IPS-NIHi7 (cell line): Measurements from ENCODE around the gene IGSF9B.
"Not testable (repeated sequence)": the region's sequence is repeated elsewhere in the genome, so short reads cannot be mapped to it uniquely, and the experiment has no call there.

Experiments
- DNase-seq: peaks from one replicate; pipeline ENCODE4 v3.0.0; 2012; ENCODE audit warnings: mixed read lengths; ENCODE audit errors: extremely low spot score

The IGSF9B gene

DNA sequence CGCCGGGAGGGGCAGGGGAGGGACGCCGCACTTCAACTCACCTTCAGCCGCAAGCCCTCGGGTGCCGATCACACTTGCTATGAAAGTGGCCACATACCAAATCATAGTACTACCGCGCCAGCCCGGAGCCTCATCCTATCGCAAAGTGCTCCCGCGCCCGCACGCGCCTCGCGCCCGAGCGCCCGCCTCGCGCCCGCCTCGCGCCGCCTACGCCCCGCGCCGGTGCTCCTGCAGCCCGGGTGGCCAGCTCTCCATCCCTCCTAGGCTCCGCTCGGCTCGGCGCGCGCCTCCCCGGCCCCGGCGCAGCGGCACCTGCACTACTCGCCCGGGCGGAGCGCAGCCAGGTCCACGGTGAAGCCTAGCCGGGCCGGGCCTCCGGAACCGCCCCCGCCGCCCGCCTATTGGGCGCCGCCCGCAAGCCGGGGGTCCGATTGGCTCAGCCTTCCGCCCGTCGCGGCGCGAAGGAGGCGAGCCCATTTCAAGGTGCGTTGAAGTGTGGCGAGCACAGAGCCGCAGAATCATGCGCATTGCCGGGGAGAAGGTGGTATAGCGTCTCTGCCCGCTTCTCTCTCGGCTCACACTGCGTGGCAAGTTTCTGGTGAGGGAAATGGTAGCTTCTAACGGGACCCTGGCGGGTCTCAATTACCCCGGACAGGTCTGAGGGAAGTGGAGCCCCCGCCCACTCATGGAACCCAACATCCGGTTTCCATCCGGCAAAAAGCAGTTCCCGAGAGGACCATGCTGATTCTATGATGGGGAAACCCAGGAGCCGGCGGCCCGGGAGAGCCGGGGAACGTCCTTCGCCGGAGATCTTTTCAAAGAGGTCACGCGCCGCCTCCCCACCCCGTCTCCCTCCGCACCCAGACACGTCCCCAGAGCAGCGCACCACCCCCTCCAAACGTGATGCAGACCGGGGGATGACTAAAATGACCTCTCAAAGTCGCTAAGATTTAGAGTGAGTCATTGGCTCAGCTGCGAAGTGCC lies at the start of gene IGSF9B:
Gene IGSF9B (minus strand): TSS at position 319 of the 984 bp plus-strand sequence. CDS start 214 bp downstream, at position 105.
- DNase-seq = peak; percentile 99

DNA sequence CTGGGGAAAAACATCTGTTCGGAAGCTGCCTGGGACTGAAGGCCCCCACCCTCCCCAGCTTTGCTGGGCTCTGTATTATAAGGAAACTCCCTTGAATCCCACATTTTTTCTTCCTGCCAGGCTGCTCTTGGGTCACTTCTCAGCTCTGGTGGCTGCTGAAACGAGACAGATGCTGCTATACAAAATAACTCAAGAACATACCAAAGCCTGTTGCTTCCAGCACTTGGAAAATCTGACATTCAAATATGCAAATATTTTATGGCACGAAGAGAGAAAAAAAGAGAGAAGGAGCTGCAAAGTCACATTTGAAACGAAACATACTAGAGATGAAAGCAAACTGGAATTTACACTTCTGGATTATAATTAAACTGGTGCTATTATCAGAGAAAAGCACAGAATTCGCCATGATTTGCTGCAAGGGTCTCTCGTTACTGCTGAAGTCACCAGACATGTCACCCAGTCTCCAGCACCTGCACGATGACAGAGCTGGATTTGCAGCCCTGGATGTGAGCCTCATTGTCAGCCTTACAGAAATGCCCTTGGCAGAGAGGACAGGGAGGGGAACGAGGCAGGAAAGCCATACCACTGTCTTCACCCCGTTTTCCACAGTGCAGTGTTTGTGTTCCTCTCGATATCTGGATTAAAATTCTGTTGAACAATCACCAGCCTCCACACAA lies 47.9 kb upstream of the IGSF9B start:
- DNase-seq = no peak

DNA sequence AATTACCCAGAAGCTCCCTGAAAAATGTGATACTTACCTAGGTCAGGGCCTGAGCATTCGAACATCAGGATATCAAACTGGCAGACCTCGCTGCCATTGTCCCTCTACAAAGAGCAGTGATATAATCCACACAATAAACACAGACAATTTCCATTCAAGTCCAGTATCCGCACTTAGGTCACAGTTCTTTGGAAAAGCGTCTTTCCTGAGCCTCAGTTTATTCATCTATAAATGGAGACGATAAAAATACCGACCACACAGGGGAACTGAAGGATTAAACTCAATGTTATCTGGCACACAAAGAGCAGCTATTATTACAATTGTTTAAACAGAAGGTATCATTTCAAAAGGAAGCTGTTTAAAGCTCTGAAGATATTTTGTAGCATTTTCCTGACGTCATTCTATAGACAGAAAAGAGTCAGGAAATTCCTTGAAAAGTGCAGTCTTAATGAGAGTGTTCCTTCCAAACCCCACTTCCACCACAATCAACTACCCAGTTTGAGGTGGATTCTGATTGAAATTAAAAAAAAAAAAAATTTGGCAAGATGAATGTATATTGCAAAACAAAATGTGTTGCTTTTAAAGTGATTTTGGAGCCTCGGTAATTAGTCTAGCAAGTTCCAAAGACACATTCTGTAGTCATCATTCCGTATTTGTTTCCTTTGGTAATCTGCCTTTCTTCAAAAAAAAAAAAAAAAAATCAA lies 47.2 kb upstream of the IGSF9B start:
- no peak for DNase-seq

GRCh38 chr11:134002819-134003218 lies 46.1 kb upstream of the IGSF9B start:
- DNase-seq = not testable (repeated sequence)

- DNase-seq = not testable (repeated sequence)
Measured at GRCh38 chr11:134002338-134002737, 45.6 kb upstream of the IGSF9B start.

GRCh38 chr11:134001596-134001995 lies 44.8 kb upstream of the IGSF9B start:
- DNase-seq = no peak

- DNase-seq = no peak
Measured at GRCh38 chr11:134001088-134001487, 44.3 kb upstream of the IGSF9B start.

GRCh38 chr11:133999355-133999754 lies 42.6 kb upstream of the IGSF9B start:
- no peak for DNase-seq

- no peak for DNase-seq
Measured at GRCh38 chr11:133997554-133997953, 40.8 kb upstream of the IGSF9B start.

GRCh38 chr11:133996671-133997070 lies 39.9 kb upstream of the IGSF9B start:
- no peak for DNase-seq

DNA sequence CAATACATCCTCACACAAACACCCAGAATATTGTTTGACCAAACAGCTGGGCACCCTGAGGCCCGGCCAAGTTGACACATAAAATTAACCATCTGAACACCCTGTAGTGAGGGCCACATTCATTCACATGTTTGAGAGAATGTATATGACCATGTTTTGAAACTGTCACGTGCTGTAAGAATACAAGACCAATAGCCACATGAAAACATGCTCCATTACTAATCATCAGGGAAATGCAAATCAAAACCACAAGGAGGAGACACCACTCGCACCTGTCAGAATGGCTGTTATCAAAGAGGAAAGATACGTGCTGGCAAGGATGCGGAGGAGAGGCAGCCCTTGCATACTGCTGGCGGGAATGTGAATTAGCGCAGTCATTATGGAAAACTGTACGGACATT lies 38.3 kb upstream of the IGSF9B start:
- DNase-seq = no peak

GRCh38 chr11:133993921-133994320 lies 37.2 kb upstream of the IGSF9B start:
- no peak for DNase-seq

DNA sequence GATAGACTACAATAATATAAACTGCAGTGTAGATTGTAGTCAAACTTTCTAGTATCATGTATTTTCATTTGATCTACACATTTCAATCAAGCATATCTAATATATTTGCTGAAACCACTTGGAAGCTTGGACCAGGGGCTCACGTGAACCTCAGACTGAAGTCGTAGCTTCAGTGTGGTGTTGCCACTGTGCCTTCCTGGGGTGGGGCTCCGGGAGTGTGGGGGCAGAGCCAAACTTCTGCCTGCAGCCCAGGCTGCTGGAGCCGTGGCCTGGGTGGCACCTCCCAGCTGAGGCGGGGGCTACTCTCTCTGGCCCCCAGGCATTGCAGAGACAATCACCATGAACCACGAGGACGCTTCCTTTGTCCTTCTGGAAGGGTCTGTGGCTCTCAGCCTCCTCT lies 36.3 kb upstream of the IGSF9B start:
- DNase-seq = no peak

- DNase-seq = no peak
Measured at GRCh38 chr11:133992121-133992520, 35.4 kb upstream of the IGSF9B start.

- no peak for DNase-seq
Measured at GRCh38 chr11:133991101-133991500, 34.3 kb upstream of the IGSF9B start.

GRCh38 chr11:133990501-133990900 lies 33.7 kb upstream of the IGSF9B start:
- no peak for DNase-seq

DNA sequence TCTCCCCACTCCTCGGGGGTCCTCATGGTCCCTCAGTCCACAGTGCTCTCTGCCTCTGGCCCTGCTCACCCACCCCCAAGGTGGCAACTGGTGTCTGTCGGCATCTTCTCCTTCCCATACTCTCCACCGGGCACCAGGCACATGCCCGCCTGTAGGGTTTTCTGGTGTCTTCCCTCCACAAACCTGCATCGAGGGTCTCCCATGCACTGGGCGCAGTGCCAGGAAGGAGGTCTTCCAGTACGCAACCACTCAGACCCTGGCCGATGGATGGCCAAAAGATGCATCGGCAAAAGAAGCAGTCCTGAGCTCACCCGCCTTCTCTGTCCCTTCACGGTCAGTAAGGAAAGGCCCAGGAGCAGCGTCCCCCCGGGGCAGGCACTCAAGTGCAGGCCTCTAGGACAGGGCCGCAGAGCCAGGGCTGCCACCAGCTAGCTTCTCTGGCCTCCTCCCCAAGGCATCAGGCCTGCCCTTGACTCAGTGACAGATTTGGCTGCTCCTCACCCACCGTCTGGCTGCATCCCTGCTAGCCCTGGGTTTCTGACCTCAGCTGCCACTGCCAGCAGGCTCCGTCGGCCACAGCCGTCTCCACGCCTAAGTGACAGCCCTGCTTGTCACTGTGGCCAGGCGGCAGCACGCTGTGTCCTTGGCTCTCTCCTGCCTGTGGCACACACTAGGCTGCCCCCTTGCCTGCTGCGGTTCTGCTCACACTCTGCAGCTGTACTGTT lies 32.1 kb upstream of the IGSF9B start:
- DNase-seq = no peak

- no peak for DNase-seq
Measured at GRCh38 chr11:133987171-133987570, 30.4 kb upstream of the IGSF9B start.

- DNase-seq = no peak
Measured at GRCh38 chr11:133985981-133986944, 29.5 kb upstream of the IGSF9B start.

GRCh38 chr11:133984828-133985227 lies 28.1 kb upstream of the IGSF9B start:
- DNase-seq = no peak
